Esophagus muscularis mucosa (tissue), 4 donors: ENCODE data around the gene STK32B. TPM values are rescaled to one million over a fixed set of nuclear protein-coding genes. Genes with fewer than 3 reads are reported as not detected.

ENCODE experiments used
- DNase-seq: peaks from one replicate; pipeline ENCODE4 v3.0.0-alpha.2; 2017; ENCODE audit errors: extremely low spot score
- H3K27ac ChIP-seq, 4 donors: fragments of 200-600 bp; sonication (generic); replicated peaks in 1 of 4; 1 replicate in 3 of 4; 2 replicates in 1 of 4; pipeline ENCODE4 v1.5.1; 2016 to 2019; ENCODE audit warnings: mild to moderate bottlenecking in 1 of 4
- H3K27me3 ChIP-seq, 4 donors: fragments of 200-600 bp; sonication (generic); one replicate each; pipeline versions ENCODE4 v1.5.1 to v1.6.0; 2016 to 2019
- H3K36me3 ChIP-seq, 4 donors: fragments of 200-600 bp; sonication (generic); one replicate each; pipeline ENCODE4 v1.5.1; 2016 to 2019
- H3K4me1 ChIP-seq, 4 donors: fragments of 200-600 bp; sonication (generic); one replicate each; pipeline ENCODE4 v1.5.1; 2016 to 2019
- H3K4me3 ChIP-seq, 4 donors: fragments of 200-600 bp; sonication (generic); 1 replicate in 2 of 4; 2 replicates in 2 of 4; pipeline ENCODE4 v1.5.1; 2016 to 2019; ENCODE audit warnings: mild to moderate bottlenecking in 4 of 4, moderate library complexity in 1 of 4
- H3K9me3 ChIP-seq, 4 donors: fragments of 200-600 bp; sonication (generic); 1 replicate in 3 of 4; 2 replicates in 1 of 4; pipeline ENCODE4 v1.5.1; 2016 to 2019
- CTCF ChIP-seq, 3 experiments: fragments of 200-600 bp in 2 of 3; fragments of 450-650 bp in 1 of 3; sonication (generic) in 2 of 3; IDR thresholded peaks; one replicate each; pipeline ENCODE4 v1.5.1; 2017 to 2019; ENCODE audit warnings: antibody characterized with exemption in 3 of 3, mild to moderate bottlenecking in 2 of 3, moderate library complexity in 1 of 3
- EP300 ChIP-seq: sonication (generic); formaldehyde crosslinking; IDR thresholded peaks from one replicate; pipeline ENCODE4 v1.6.1; 2017; ENCODE audit warnings: antibody characterized with exemption
- POLR2A ChIP-seq: fragments of 450-650 bp; IDR thresholded peaks from one replicate; pipeline ENCODE4 v1.6.1; 2017; ENCODE audit warnings: antibody characterized with exemption, moderate library complexity, mild to moderate bottlenecking, low read depth
- POLR2AphosphoS5 ChIP-seq, 2 donors: sonication (generic); formaldehyde crosslinking; IDR thresholded peaks; one replicate each; pipeline ENCODE4 v1.6.1; 2017; ENCODE audit warnings: antibody characterized with exemption in 2 of 2
- WGBS: methylation state at CpG from one replicate; pipeline ENCODE4 v1.1.5; 2018; 5-methylcytosine and 5-hydroxymethylcytosine counted together
- intact Hi-C: fragments of 100-400 bp; cut with DNase I; formaldehyde crosslinking; loops from one replicate; pipeline ENCODE4 v1.15.1; 2023
- total RNA-seq, 4 donors: library from RNA; depleted of rRNA; stranded (reverse); fragments of >200 nt; gene quantifications; one replicate each; pipeline versions ENCODE4 v1.1.0 to v1.2.1, GENCODE V29; 2016

The STK32B gene
- total RNA-seq, 4 donors from 2014 or later = 1.7 to 3.8 (median 2.7) TPM

GRCh38 chr4:5143940-5144339, 92.7 kb downstream of the STK32B start:
- no peak overlapping the region for H3K27ac ChIP-seq
- no peak overlapping the region for H3K4me3 ChIP-seq
- TF ChIP-seq CTCF (IDR thresholded peaks at IDR 0.05) = no peak
- no peak for TF ChIP-seq POLR2AphosphoS5 (IDR thresholded peaks at IDR 0.05)
- no peak for TF ChIP-seq EP300
- no peak for TF ChIP-seq POLR2A
- H3K36me3 ChIP-seq = no peaks in the 10 kb centered on the region
- H3K4me1 ChIP-seq = no peaks in the 10 kb centered on the region
- no peaks in the 10 kb centered on the region for H3K9me3 ChIP-seq
- intact Hi-C loops = loop anchor here (5.0 kb wide), 2 partner anchors 92 to 147 kb away; partner anchors contain the start of gene STK32B
- DNase-seq = peak; percentile 68
- no peaks in the 10 kb centered on the region for H3K27me3 ChIP-seq
- 81% methylated on average over 4 of the region's 4 CpGs for WGBS

DNA sequence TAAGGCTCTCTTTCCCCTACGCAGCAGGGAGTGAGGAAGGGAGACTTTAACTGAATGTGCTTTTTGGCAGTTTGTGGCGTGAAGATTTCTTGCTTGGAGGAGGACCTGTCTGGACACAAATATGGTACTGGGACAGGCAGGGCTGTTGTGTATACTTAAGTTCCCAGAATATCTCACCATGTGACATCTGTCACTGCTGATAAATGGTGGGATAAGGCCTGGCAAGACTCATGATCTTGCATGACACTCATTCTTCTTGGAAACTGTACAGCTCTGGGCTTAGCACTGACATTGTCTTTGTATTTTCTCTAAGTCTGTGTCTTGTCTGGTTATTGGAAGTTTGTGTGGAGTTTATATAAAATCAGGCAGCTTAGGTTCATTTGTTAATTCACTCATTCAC, 93.1 kb downstream of the STK32B start:
- Histone ChIP-seq H3K36me3 (no peaks in the 10 kb centered on the region), H3K27me3 (no peaks in the 10 kb centered on the region), H3K9me3 (no peaks in the 10 kb centered on the region), H3K4me1 (no peaks in the 10 kb centered on the region), H3K4me3 (no peak overlapping the region), H3K27ac (no peak overlapping the region)
- intact Hi-C loops = loop anchor here (5.0 kb wide), 2 partner anchors 92 to 147 kb away; partner anchors contain the start of gene STK32B
- TF ChIP-seq POLR2AphosphoS5 (IDR thresholded peaks at IDR 0.05) = no peak
- no peak for TF ChIP-seq CTCF (IDR thresholded peaks at IDR 0.05)
- TF ChIP-seq EP300 = no peak
- no peak for TF ChIP-seq POLR2A
- 40% methylated on average over 2 of the region's 2 CpGs for WGBS
- peak; percentile 87 for DNase-seq

- WGBS = 82% methylated on average over 6 of the region's 6 CpGs
Observed at GRCh38 chr4:5146248-5146647, 95.0 kb downstream of the STK32B start.

DNA sequence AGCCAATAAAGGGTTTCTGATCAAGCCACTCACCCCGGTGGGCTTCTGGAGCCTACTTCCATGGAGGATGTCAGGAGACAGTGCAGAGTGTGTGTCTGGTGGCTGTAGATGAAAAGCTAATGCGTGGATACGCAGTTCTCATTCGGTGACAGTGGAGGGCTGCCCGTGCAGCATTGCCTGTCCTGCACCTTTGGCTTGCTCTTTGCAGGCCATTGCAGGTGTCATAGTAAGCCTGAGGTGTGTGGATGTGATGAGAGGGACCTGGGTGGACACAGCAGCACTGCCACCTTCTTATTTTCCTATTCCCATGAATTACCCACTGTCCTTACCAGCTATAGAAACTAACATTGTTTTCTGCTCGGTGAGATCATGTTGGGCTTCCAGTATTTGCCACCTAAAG, 101.2 kb downstream of the STK32B start:
- intact Hi-C loops = no loop called here
- H3K36me3 ChIP-seq = no peaks in the 10 kb centered on the region
- H3K4me1 ChIP-seq = no peaks in the 10 kb centered on the region
- DNase-seq = peak; percentile 70
- TF ChIP-seq POLR2A = no peak
- TF ChIP-seq CTCF (IDR thresholded peaks at IDR 0.05) = no peak
- no peak for TF ChIP-seq POLR2AphosphoS5 (IDR thresholded peaks at IDR 0.05)
- TF ChIP-seq EP300 = no peak
- H3K27me3 ChIP-seq = peaks cover 0 to 6% (median 0%) of the 10 kb centered on the region in 4 donors
- no peak overlapping the region for H3K4me3 ChIP-seq
- no peak overlapping the region for H3K27ac ChIP-seq
- H3K9me3 ChIP-seq = no peaks in the 10 kb centered on the region
- WGBS = 66% methylated on average over 6 of the region's 6 CpGs

More at GRCh38 chr4:5146248-5146647, 95.0 kb downstream of the STK32B start:
- no peak for TF ChIP-seq EP300
- Histone ChIP-seq H3K27ac (no peak overlapping the region), H3K4me3 (no peak overlapping the region), H3K36me3 (no peaks in the 10 kb centered on the region), H3K4me1 (no peaks in the 10 kb centered on the region), H3K9me3 (no peaks in the 10 kb centered on the region), H3K27me3 (no peaks in the 10 kb centered on the region)
- peak; percentile 39 for DNase-seq
- intact Hi-C loops = no loop called here

DNA sequence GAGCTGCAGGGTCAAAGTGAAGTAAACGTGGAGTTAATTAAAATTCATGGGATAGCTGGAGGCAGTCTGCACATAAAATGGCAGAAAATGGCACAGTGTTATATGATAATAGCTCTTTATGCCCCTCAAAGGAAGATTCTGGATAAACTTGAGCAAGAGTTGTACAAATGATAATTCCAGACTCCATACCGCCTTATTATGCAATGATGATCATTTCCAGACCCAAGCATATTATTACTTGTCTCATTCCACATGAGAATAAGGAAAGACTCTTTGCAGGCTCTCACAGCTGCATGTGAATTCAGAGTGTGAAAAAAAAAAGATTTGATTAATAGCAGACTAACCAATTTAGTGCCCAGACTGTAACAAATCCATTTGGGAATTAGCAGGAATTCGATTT, 105.4 kb downstream of the STK32B start:
- intact Hi-C loops = no loop called here
- TF ChIP-seq POLR2AphosphoS5 (IDR thresholded peaks at IDR 0.05) = no peak
- no peak for TF ChIP-seq CTCF (IDR thresholded peaks at IDR 0.05)
- TF ChIP-seq EP300 = no peak
- no peak for TF ChIP-seq POLR2A
- H3K4me3 ChIP-seq = no peak overlapping the region
- H3K36me3 ChIP-seq = no peaks in the 10 kb centered on the region
- H3K27me3 ChIP-seq = peaks cover 0 to 6% (median 0%) of the 10 kb centered on the region in 4 donors
- 70% methylated on average over 3 of the region's 3 CpGs for WGBS
- DNase-seq = no peak
- no peaks in the 10 kb centered on the region for H3K9me3 ChIP-seq
- H3K4me1 ChIP-seq = no peaks in the 10 kb centered on the region
- H3K27ac ChIP-seq = no peak overlapping the region
